Activated naive CD8-positive, alpha-beta T cell treated with anti-CD3 and anti-CD28 coated beads, Interleukin-2, amount 50 U/mL, for 24 hours (primary cell): ENCODE measurements around the gene CSTF1.

ENCODE experiments used
- ATAC-seq: fragments of 150-1000 bp; cut with Tn5 transposase; one replicate; pipeline ENCODE4 v1.10.0; 2021
- DNase-seq: peaks from one replicate; pipeline ENCODE4 v3.0.0; 2021
- H3K27ac Mint-ChIP-seq: one replicate; pipeline ENCODE4 v1.8.0; 2021; ENCODE audit warnings: mild to moderate bottlenecking, mixed read lengths
- H3K27me3 Mint-ChIP-seq: one replicate; pipeline ENCODE4 v1.8.0; 2021; ENCODE audit warnings: mixed read lengths
- H3K36me3 Mint-ChIP-seq: one replicate; pipeline ENCODE4 v1.8.0; 2021; ENCODE audit warnings: low read depth, mixed read lengths
- H3K4me1 Mint-ChIP-seq: one replicate; pipeline ENCODE4 v1.8.0; 2021; ENCODE audit warnings: mixed read lengths
- H3K4me3 Mint-ChIP-seq: one replicate; pipeline ENCODE4 v1.8.0; 2021; ENCODE audit warnings: mild to moderate bottlenecking, moderate library complexity, mixed read lengths
- H3K9me3 Mint-ChIP-seq: one replicate; pipeline ENCODE4 v1.8.0; 2021; ENCODE audit warnings: mixed read lengths

The CSTF1 gene

GRCh38 chr20:56437196-56437960 is 44.9 kb downstream of the CSTF1 start:
- no peak for DNase-seq
- H3K36me3 Mint-ChIP-seq: peaks cover 8% of the 10 kb centered on the region
- no peak overlapping the region for H3K4me3 Mint-ChIP-seq
- no peak overlapping the region for H3K27ac Mint-ChIP-seq
- ATAC-seq: no peak
- H3K9me3 Mint-ChIP-seq: no peaks in the 10 kb centered on the region
- H3K27me3 Mint-ChIP-seq: no peaks in the 10 kb centered on the region
- H3K4me1 Mint-ChIP-seq: peaks cover 77% of the 10 kb centered on the region

GRCh38 chr20:56438284-56438683 is 45.8 kb downstream of the CSTF1 start:
- no peaks in the 10 kb centered on the region for H3K27me3 Mint-ChIP-seq
- H3K4me3 Mint-ChIP-seq: no peak overlapping the region
- H3K9me3 Mint-ChIP-seq: no peaks in the 10 kb centered on the region

GRCh38 chr20:56439771-56440291 is 47.4 kb downstream of the CSTF1 start:
- peak overlapping the region; percentile 96 for H3K27ac Mint-ChIP-seq
- H3K4me3 Mint-ChIP-seq: peak overlapping the region; percentile 67
- no peaks in the 10 kb centered on the region for H3K9me3 Mint-ChIP-seq
- no peaks in the 10 kb centered on the region for H3K27me3 Mint-ChIP-seq
- ATAC-seq (peak; percentile 31), DNase-seq (peak; percentile 47)
- H3K36me3 Mint-ChIP-seq: peaks cover 5% of the 10 kb centered on the region
- peaks cover 65% of the 10 kb centered on the region for H3K4me1 Mint-ChIP-seq

More at GRCh38 chr20:56438284-56438683, 45.8 kb downstream of the CSTF1 start:
- H3K27ac Mint-ChIP-seq: peak overlapping the region; percentile 35
- ATAC-seq (no peak), DNase-seq (no peak)
- H3K4me1 Mint-ChIP-seq: peaks cover 76% of the 10 kb centered on the region
- peaks cover 8% of the 10 kb centered on the region for H3K36me3 Mint-ChIP-seq

GRCh38 chr20:56440346-56441007 is 48.0 kb downstream of the CSTF1 start:
- Mint-ChIP-seq H3K27ac (peak overlapping the region; percentile 96), H3K27me3 (no peaks in the 10 kb centered on the region), H3K36me3 (peaks cover 5% of the 10 kb centered on the region), H3K4me1 (peaks cover 59% of the 10 kb centered on the region), H3K4me3 (peak overlapping the region; percentile 67), H3K9me3 (no peaks in the 10 kb centered on the region)
- ATAC-seq (peak; percentile 73), DNase-seq (peak; percentile 75)

GRCh38 chr20:56442389-56443365 is 50.2 kb downstream of the CSTF1 start:
- peaks cover 48% of the 10 kb centered on the region for H3K4me1 Mint-ChIP-seq
- H3K27me3 Mint-ChIP-seq: no peaks in the 10 kb centered on the region
- H3K36me3 Mint-ChIP-seq: peaks cover 5% of the 10 kb centered on the region
- DNase-seq: no peak
- H3K27ac Mint-ChIP-seq: peak overlapping the region; percentile 92
- no peak for ATAC-seq
- no peaks in the 10 kb centered on the region for H3K9me3 Mint-ChIP-seq
- H3K4me3 Mint-ChIP-seq: peak overlapping the region; percentile 18

GRCh38 chr20:56443654-56444540 is 51.5 kb downstream of the CSTF1 start:
- H3K9me3 Mint-ChIP-seq: no peaks in the 10 kb centered on the region
- no peak overlapping the region for H3K4me3 Mint-ChIP-seq
- peaks cover 5% of the 10 kb centered on the region for H3K36me3 Mint-ChIP-seq
- H3K27me3 Mint-ChIP-seq: no peaks in the 10 kb centered on the region
- DNase-seq (no peak), ATAC-seq (no peak)
- H3K27ac Mint-ChIP-seq: peak overlapping the region; percentile 67
- H3K4me1 Mint-ChIP-seq: peaks cover 43% of the 10 kb centered on the region

- H3K4me1 Mint-ChIP-seq: peaks cover 32% of the 10 kb centered on the region
- H3K27ac Mint-ChIP-seq: no peak overlapping the region
- H3K27me3 Mint-ChIP-seq: no peaks in the 10 kb centered on the region
- no peaks in the 10 kb centered on the region for H3K9me3 Mint-ChIP-seq
- peaks cover 7% of the 10 kb centered on the region for H3K36me3 Mint-ChIP-seq
- no peak overlapping the region for H3K4me3 Mint-ChIP-seq
- no peak for DNase-seq
- no peak for ATAC-seq
These were observed 52.7 kb downstream of the CSTF1 start for GRCh38 chr20:56445130-56445529.

- ATAC-seq (no peak), DNase-seq (no peak)
These were observed 53.1 kb downstream of the CSTF1 start for GRCh38 chr20:56445540-56445939.

GRCh38 chr20:56447227-56447626 is 54.8 kb downstream of the CSTF1 start:
- H3K4me3 Mint-ChIP-seq: no peak overlapping the region
- H3K4me1 Mint-ChIP-seq: peaks cover 16% of the 10 kb centered on the region
- no peak for DNase-seq
- H3K9me3 Mint-ChIP-seq: no peaks in the 10 kb centered on the region
- no peak for ATAC-seq
- no peaks in the 10 kb centered on the region for H3K27me3 Mint-ChIP-seq
- no peak overlapping the region for H3K27ac Mint-ChIP-seq
- peaks cover 2% of the 10 kb centered on the region for H3K36me3 Mint-ChIP-seq

More at GRCh38 chr20:56445540-56445939, 53.1 kb downstream of the CSTF1 start:
- H3K27ac Mint-ChIP-seq: no peak overlapping the region
- peaks cover 28% of the 10 kb centered on the region for H3K4me1 Mint-ChIP-seq
- H3K9me3 Mint-ChIP-seq: no peaks in the 10 kb centered on the region
- H3K27me3 Mint-ChIP-seq: no peaks in the 10 kb centered on the region
- peaks cover 4% of the 10 kb centered on the region for H3K36me3 Mint-ChIP-seq
- H3K4me3 Mint-ChIP-seq: no peak overlapping the region

GRCh38 chr20:56449459-56449858 is 57.0 kb downstream of the CSTF1 start:
- peaks cover 21% of the 10 kb centered on the region for H3K4me1 Mint-ChIP-seq
- DNase-seq: no peak
- H3K4me3 Mint-ChIP-seq: no peak overlapping the region
- no peaks in the 10 kb centered on the region for H3K27me3 Mint-ChIP-seq
- no peak for ATAC-seq
- H3K9me3 Mint-ChIP-seq: no peaks in the 10 kb centered on the region
- H3K27ac Mint-ChIP-seq: no peak overlapping the region
- peaks cover 2% of the 10 kb centered on the region for H3K36me3 Mint-ChIP-seq

- ATAC-seq: no peak
- Mint-ChIP-seq H3K27ac (no peak overlapping the region), H3K9me3 (no peaks in the 10 kb centered on the region), H3K4me1 (peaks cover 37% of the 10 kb centered on the region), H3K4me3 (no peak overlapping the region), H3K27me3 (no peaks in the 10 kb centered on the region), H3K36me3 (peaks cover 2% of the 10 kb centered on the region)
- no peak for DNase-seq
These were observed 58.8 kb downstream of the CSTF1 start for GRCh38 chr20:56451056-56451765.

GRCh38 chr20:56453352-56453751 is 60.9 kb downstream of the CSTF1 start:
- DNase-seq: no peak

GRCh38 chr20:56454754-56455153 is 62.3 kb downstream of the CSTF1 start:
- H3K36me3 Mint-ChIP-seq: peaks cover 3% of the 10 kb centered on the region
- H3K27ac Mint-ChIP-seq: peak overlapping the region; percentile 87
- no peaks in the 10 kb centered on the region for H3K9me3 Mint-ChIP-seq
- DNase-seq (no peak), ATAC-seq (peak; percentile 95)
- peaks cover 36% of the 10 kb centered on the region for H3K4me1 Mint-ChIP-seq
- no peaks in the 10 kb centered on the region for H3K27me3 Mint-ChIP-seq
- H3K4me3 Mint-ChIP-seq: peak overlapping the region; percentile 25

More at GRCh38 chr20:56453352-56453751, 60.9 kb downstream of the CSTF1 start:
- no peak for ATAC-seq
- Mint-ChIP-seq H3K9me3 (no peaks in the 10 kb centered on the region), H3K36me3 (peaks cover 2% of the 10 kb centered on the region), H3K4me3 (no peak overlapping the region), H3K4me1 (peaks cover 36% of the 10 kb centered on the region), H3K27me3 (no peaks in the 10 kb centered on the region), H3K27ac (peak overlapping the region; percentile 87)
